Neuronal stem cell (in vitro differentiated cells): ENCODE results near the gene CPEB3.
"Not testable (repeated sequence)": the region's sequence is repeated elsewhere in the genome, so short reads cannot be mapped to it uniquely, and the experiment has no call there.

ENCODE experiments used
- DNase-seq: peaks from one replicate; pipeline ENCODE4 v3.0.0-alpha.2; 2013; ENCODE audit warnings: low spot score
- H2AFZ ChIP-seq: one replicate; pipeline ENCODE4 v1.6.1; 2013; ENCODE audit warnings: mild to moderate bottlenecking, low read length, inconsistent platforms
- H2AK5ac ChIP-seq: 2 replicates; pipeline ENCODE4 v1.6.1; 2013; ENCODE audit warnings: low read depth, mild to moderate bottlenecking, inconsistent platforms, low read length, moderate library complexity, mixed read lengths
- H2BK120ac ChIP-seq: 2 replicates; pipeline ENCODE4 v1.6.1; 2013; ENCODE audit warnings: low read depth, mild to moderate bottlenecking, inconsistent platforms, low read length, moderate library complexity, mixed read lengths
- H2BK12ac ChIP-seq: one replicate; pipeline ENCODE4 v1.6.1; 2013; ENCODE audit warnings: low read length, inconsistent platforms
- H2BK15ac ChIP-seq: 2 replicates; pipeline ENCODE4 v1.6.1; 2013; ENCODE audit warnings: mild to moderate bottlenecking, low read length, inconsistent platforms, mixed read lengths
- H2BK5ac ChIP-seq: one replicate; pipeline ENCODE4 v1.6.1; 2013; ENCODE audit warnings: inconsistent platforms, mild to moderate bottlenecking, low read length, moderate library complexity
- H3K14ac ChIP-seq: one replicate; pipeline ENCODE4 v1.6.1; 2013; ENCODE audit warnings: low read length, inconsistent platforms
- H3K18ac ChIP-seq: 2 replicates; pipeline ENCODE4 v1.6.1; 2013; ENCODE audit warnings: low read length, inconsistent platforms
- H3K23ac ChIP-seq: 2 replicates; pipeline ENCODE4 v1.6.1; 2013; ENCODE audit warnings: low read depth, mild to moderate bottlenecking, mixed read lengths, low read length, inconsistent platforms; ENCODE audit not compliant: poor library complexity
- H3K27ac ChIP-seq: replicated peaks from 3 replicates; pipeline ENCODE4 v1.5.1; 2013; ENCODE audit warnings: low read length, inconsistent platforms
- H3K27me3 ChIP-seq, 3 experiments: 2 replicates each; pipeline ENCODE4 v1.6.1; 2013; ENCODE audit warnings: low read length in 3 of 3, mild to moderate bottlenecking in 2 of 3, inconsistent platforms in 1 of 3, low read depth in 1 of 3, mixed read lengths in 1 of 3, moderate library complexity in 1 of 3; ENCODE audit not compliant: control insufficient read depth in 3 of 3, insufficient read depth in 3 of 3
- H3K36me3 ChIP-seq, 2 donors: replicated peaks in 1 of 2; 2 replicates each; pipeline ENCODE4 v1.6.1; 2013; ENCODE audit warnings: low read length in 2 of 2; ENCODE audit not compliant: control insufficient read depth in 2 of 2, insufficient read depth in 2 of 2
- H3K4ac ChIP-seq: 2 replicates; pipeline ENCODE4 v1.6.1; 2013; ENCODE audit warnings: inconsistent platforms, mild to moderate bottlenecking, low read length, moderate library complexity
- H3K4me1 ChIP-seq, 2 donors: 1 replicate in 1 of 2; 2 replicates in 1 of 2; pipeline ENCODE4 v1.6.1; 2013; ENCODE audit warnings: low read length in 2 of 2, low read depth in 1 of 2; ENCODE audit not compliant: control insufficient read depth in 2 of 2, insufficient read depth in 1 of 2
- H3K4me2 ChIP-seq: one replicate; pipeline ENCODE4 v1.6.1; 2013; ENCODE audit warnings: mild to moderate bottlenecking, low read length, inconsistent platforms; ENCODE audit not compliant: insufficient read depth, poor library complexity, severe bottlenecking
- H3K4me3 ChIP-seq, 2 donors: 2 replicates each; pipeline ENCODE4 v1.5.1; 2013; ENCODE audit warnings: low read length in 2 of 2, mild to moderate bottlenecking in 2 of 2, inconsistent platforms in 1 of 2, moderate library complexity in 1 of 2
- H3K79me1 ChIP-seq: one replicate; pipeline ENCODE4 v1.6.1; 2013; ENCODE audit warnings: low read depth, mild to moderate bottlenecking, inconsistent platforms, low read length, moderate library complexity
- H3K9ac ChIP-seq: one replicate; pipeline ENCODE4 v1.6.1; 2013; ENCODE audit warnings: mild to moderate bottlenecking, low read depth, low read length, inconsistent platforms; ENCODE audit not compliant: poor library complexity
- H3K9me3 ChIP-seq, 2 donors: replicated peaks in 1 of 2; 2 replicates each; pipeline versions ENCODE3 to v1.6.1; 2013; ENCODE audit warnings: low read length in 2 of 2, mild to moderate bottlenecking in 2 of 2, inconsistent platforms in 1 of 2, low read depth in 1 of 2, mixed read lengths in 1 of 2, moderate library complexity in 1 of 2; ENCODE audit not compliant: control insufficient read depth in 2 of 2, insufficient read depth in 1 of 2
- H4K8ac ChIP-seq: one replicate; pipeline ENCODE4 v1.6.1; 2013; ENCODE audit warnings: low read depth, mild to moderate bottlenecking, inconsistent platforms, low read length, moderate library complexity
- H4K91ac ChIP-seq: one replicate; pipeline ENCODE4 v1.6.1; 2013; ENCODE audit warnings: low read length, low read depth, mild to moderate bottlenecking, inconsistent platforms; ENCODE audit not compliant: poor library complexity
- WGBS, 2 donors: extraction: QIAGEN DNeasy Blood & Tissue Kit; methylation state at CpG; one replicate each; pipeline ENCODE4 v1.1.7; 2013; ENCODE audit warnings: missing lambda C conversion rate in 2 of 2, mixed read lengths in 1 of 2; ENCODE audit not compliant: insufficient read length in 2 of 2, insufficient replicate concordance in 1 of 2; ENCODE audit errors: extremely low coverage in 2 of 2; 5-methylcytosine and 5-hydroxymethylcytosine counted together

The CPEB3 gene

DNA sequence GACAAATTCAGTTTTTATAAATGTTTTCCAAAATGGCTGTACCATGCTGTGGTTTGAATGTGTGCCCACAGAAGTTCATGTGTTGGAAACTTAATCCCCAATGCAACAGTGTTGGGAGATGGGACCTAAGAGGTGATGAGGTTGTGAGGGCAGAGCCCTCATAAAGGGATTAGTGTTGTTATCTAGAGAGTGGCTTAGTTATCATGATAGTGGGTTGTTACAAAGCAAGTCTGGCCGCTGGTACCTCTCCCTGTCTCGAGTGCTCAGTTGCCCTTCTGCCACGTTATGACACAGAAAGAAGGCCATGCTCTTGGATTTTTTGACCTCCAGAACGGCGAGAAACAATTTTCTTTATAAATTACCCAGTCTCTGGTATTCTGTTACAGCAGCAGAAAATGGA is 248.3 kb downstream of the CPEB3 start:
- no peak overlapping the region for H3K4ac ChIP-seq
- no peak overlapping the region for H4K8ac ChIP-seq
- no peak overlapping the region for H2AFZ ChIP-seq
- no peak overlapping the region for H2BK5ac ChIP-seq
- no peak for DNase-seq
- no peaks in the 10 kb centered on the region for H3K9me3 ChIP-seq
- no peak overlapping the region for H3K27ac ChIP-seq
- no peak overlapping the region for H3K14ac ChIP-seq
- H3K4me3 ChIP-seq, result no peak overlapping the region
- H3K79me1 ChIP-seq, result no peaks in the 10 kb centered on the region
- peaks cover 2 to 5% of the 10 kb centered on the region in 2 donors for H3K4me1 ChIP-seq
- no peak overlapping the region for H3K9ac ChIP-seq
- H2BK120ac ChIP-seq, result no peak overlapping the region
- no CpG with 5 or more reads among the region's 5 CpGs for WGBS, 2 donors
- H2BK12ac ChIP-seq, result no peak overlapping the region
- H3K4me2 ChIP-seq, result no peak overlapping the region
- no peak overlapping the region for H2BK15ac ChIP-seq
- H3K27me3 ChIP-seq, result peaks cover 0 to 7% (median 0%) of the 10 kb centered on the region in 3 experiments
- H3K36me3 ChIP-seq, result peaks cover 1 to 4% of the 10 kb centered on the region in 2 donors
- H3K18ac ChIP-seq, result no peak overlapping the region
- H2AK5ac ChIP-seq, result no peak overlapping the region
- no peak overlapping the region for H3K23ac ChIP-seq
- no peak overlapping the region for H4K91ac ChIP-seq

DNA sequence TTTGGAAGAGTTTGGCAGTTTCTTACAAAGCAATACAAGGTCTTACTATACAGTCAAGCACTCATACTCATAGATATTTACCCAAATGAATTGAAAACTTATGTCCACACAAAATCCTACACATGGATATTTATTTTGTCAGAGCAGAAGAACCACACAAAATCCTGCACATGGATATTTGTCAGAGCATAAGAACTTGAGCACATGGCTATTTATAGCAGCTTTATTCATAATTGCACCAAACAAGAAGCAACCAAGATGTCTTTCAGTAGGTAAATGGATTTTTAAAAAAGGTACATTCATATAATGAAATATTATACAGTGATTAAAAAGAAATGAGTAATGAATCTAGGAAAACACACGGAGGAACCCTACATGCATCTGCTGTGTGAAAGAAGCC is 251.9 kb downstream of the CPEB3 start:
- Histone ChIP-seq H3K79me1 (no peaks in the 10 kb centered on the region), H2BK5ac (no peak overlapping the region), H3K9me3 (no peaks in the 10 kb centered on the region), H2BK120ac (no peak overlapping the region), H3K4me2 (no peak overlapping the region), H2BK12ac (no peak overlapping the region), H3K36me3 (peaks cover 3 to 33% of the 10 kb centered on the region in 2 donors), H3K27ac (no peak overlapping the region), H2AK5ac (no peak overlapping the region), H2BK15ac (no peak overlapping the region), H3K9ac (no peak overlapping the region), H4K8ac (no peak overlapping the region), H4K91ac (no peak overlapping the region), H3K27me3 (no peaks in the 10 kb centered on the region), H3K23ac (no peak overlapping the region), H2AFZ (no peak overlapping the region), H3K4me3 (no peak overlapping the region), H3K4ac (no peak overlapping the region), H3K14ac (no peak overlapping the region), H3K18ac (no peak overlapping the region), H3K4me1 (peaks cover 2% of the 10 kb centered on the region in 2 donors)
- WGBS, 2 donors, result no CpG with 5 or more reads among the region's 1 CpG
- DNase-seq, result no peak

GRCh38 chr10:92033070-92033469 is 257.8 kb downstream of the CPEB3 start:
- not testable (repeated sequence) for H3K9me3 ChIP-seq, H3K4me3 ChIP-seq, H2BK5ac ChIP-seq, H3K27me3 ChIP-seq, H3K27ac ChIP-seq, H3K4me2 ChIP-seq, H2AK5ac ChIP-seq, DNase-seq, H2BK15ac ChIP-seq, H2AFZ ChIP-seq, H2BK120ac ChIP-seq, H4K8ac ChIP-seq, H3K14ac ChIP-seq, H3K4me1 ChIP-seq, H3K23ac ChIP-seq, H3K79me1 ChIP-seq, H3K9ac ChIP-seq, H3K18ac ChIP-seq, H4K91ac ChIP-seq, H3K4ac ChIP-seq, H2BK12ac ChIP-seq
- peaks cover 5 to 91% of the 10 kb centered on the region in 2 donors for H3K36me3 ChIP-seq
- WGBS, 2 donors, result no CpG with 5 or more reads among the region's 3 CpGs

DNA sequence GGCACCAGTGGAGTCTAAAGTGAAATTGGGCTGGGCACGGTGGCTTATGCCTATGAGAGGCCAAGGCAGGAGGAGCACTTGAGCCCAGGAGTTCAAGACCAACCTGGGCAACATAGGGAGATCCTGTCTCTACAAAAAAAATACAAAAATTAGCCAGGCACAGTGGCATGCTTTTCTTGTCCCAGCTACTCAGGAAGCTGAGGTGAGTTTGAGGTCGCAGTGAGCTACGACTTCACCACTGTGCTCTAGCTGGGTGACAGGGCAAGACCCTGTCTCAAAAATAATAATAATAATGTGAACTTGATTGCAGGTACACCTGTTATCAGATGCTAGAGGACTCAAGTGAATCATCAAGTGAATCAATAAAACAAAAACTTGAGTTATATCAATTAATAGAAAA is 259.3 kb downstream of the CPEB3 start:
- Histone ChIP-seq H2AFZ (no peak overlapping the region), H3K23ac (no peak overlapping the region), H3K27ac (no peak overlapping the region), H3K14ac (no peak overlapping the region), H3K27me3 (no peaks in the 10 kb centered on the region), H3K9me3 (no peaks in the 10 kb centered on the region), H2BK5ac (no peak overlapping the region), H2BK15ac (no peak overlapping the region), H3K4ac (no peak overlapping the region), H3K4me1 (no peaks in the 10 kb centered on the region), H3K36me3 (peaks cover 13 to 95% of the 10 kb centered on the region in 2 donors), H3K4me2 (no peak overlapping the region), H4K91ac (no peak overlapping the region), H3K18ac (no peak overlapping the region), H3K79me1 (no peaks in the 10 kb centered on the region), H4K8ac (no peak overlapping the region), H3K9ac (no peak overlapping the region), H3K4me3 (no peak overlapping the region), H2BK120ac (no peak overlapping the region), H2BK12ac (no peak overlapping the region), H2AK5ac (no peak overlapping the region)
- no CpG with 5 or more reads among the region's 3 CpGs for WGBS, 2 donors
- no peak for DNase-seq
